Activated T-helper 9 cell treated with anti-CD3 and anti-CD28 coated beads, Interleukin-2, amount 50 U/mL, for 16 hours (primary cell): Measurements from ENCODE around the gene IP6K3.

Experiments used
- DNase-seq: peaks from one replicate; pipeline ENCODE4 v3.0.0-alpha.2; 2020; ENCODE audit warnings: low read depth

The IP6K3 gene

GRCh38 chr6:33689148-33689494 lies 57.6 kb downstream of the IP6K3 start:
- DNase-seq = no peak

- DNase-seq = no peak
Observed at GRCh38 chr6:33688451-33689147, 58.1 kb downstream of the IP6K3 start.

DNA sequence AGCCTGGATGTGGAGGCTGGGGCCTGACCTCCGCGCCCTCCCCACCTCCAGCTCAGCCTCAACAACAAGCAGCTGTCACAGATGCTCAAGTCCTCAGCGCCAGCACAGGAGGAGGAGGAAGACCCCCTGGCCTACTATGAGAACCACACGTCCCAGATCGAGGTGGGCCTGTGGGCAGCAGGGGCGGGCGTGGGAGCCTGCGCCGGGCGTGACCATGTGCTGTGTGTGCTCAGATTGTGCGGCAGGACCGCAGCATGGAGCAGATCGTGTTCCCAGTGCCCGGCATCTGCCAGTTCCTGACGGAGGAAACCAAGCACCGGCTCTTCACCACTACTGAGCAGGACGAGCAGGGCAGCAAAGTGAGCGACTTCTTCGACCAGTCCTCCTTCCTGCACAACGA lies 58.7 kb downstream of the IP6K3 start:
- no peak for DNase-seq

- DNase-seq = no peak
Observed at GRCh38 chr6:33686981-33687975, 59.4 kb downstream of the IP6K3 start.

DNA sequence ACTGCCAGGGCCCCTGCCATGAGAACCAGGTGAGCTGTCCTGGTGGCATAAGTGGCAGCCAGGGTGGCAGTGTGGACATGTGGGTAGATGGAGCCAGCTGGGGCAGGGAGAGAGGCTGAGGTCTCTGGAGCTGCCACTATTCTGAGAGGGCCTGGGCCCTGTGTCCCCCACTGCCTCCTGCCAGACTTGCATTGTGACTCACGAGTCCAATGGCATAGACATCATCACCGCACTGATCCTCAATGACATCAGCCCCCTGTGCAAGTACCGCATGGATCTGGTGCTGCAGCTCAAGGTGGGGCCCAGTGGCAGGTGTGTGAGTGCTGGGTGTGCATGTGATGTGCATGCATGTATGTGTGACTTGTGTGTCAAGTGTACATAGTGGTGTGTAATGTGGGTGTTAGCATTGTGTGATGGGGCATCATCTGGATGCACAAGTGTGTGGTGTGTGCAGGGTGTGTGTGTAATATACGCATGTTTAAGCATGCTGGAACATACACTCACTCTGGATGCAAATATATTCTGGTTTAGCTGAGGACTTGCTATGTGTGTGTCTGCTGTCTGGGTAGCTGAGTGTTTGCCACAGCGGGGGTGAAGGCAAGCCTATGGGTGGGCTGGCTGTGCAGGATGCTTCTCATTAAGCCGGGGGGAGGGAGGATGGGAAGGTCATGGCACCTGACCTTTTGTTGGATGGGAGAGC lies 60.3 kb downstream of the IP6K3 start:
- DNase-seq = no peak

GRCh38 chr6:33685411-33686224 lies 61.1 kb downstream of the IP6K3 start:
- DNase-seq = no peak

- no peak for DNase-seq
Observed at GRCh38 chr6:33684983-33685382, 61.7 kb downstream of the IP6K3 start.

GRCh38 chr6:33684428-33684896 lies 62.2 kb downstream of the IP6K3 start:
- no peak for DNase-seq

GRCh38 chr6:33683576-33684427 lies 62.9 kb downstream of the IP6K3 start:
- no peak for DNase-seq

DNA sequence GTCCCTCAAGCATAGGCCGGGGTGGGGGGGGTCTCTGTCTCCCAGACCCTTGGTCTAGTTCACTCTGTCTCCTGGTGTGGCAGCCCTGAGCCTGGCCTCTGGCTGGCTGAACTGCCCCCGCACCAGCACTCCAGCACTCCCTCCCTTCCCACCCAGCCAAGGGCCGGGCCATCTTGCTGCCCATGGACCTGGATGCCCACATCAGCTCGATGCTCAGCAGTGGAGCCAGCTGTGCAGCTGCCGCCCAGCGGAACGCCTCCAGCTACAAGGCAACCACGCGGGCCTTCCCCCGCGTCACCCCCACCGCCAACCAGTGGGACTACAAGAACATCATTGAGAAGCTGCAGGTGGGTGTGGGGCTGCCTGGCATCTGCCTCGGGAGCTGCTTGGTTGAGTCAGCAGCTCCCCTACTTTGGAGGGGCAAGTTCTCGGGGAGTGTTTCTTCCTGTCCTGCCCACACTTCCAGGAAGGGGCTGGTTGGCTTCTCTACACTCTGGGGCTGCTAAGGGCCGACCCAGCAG lies 63.6 kb downstream of the IP6K3 start:
- no peak for DNase-seq

GRCh38 chr6:33682341-33682740 lies 64.4 kb downstream of the IP6K3 start:
- DNase-seq = no peak

GRCh38 chr6:33679761-33680160 lies 66.9 kb downstream of the IP6K3 start:
- DNase-seq = no peak

- DNase-seq = no peak
Observed at GRCh38 chr6:33678932-33679490, 67.7 kb downstream of the IP6K3 start.

GRCh38 chr6:33678233-33678931 lies 68.3 kb downstream of the IP6K3 start:
- no peak for DNase-seq

DNA sequence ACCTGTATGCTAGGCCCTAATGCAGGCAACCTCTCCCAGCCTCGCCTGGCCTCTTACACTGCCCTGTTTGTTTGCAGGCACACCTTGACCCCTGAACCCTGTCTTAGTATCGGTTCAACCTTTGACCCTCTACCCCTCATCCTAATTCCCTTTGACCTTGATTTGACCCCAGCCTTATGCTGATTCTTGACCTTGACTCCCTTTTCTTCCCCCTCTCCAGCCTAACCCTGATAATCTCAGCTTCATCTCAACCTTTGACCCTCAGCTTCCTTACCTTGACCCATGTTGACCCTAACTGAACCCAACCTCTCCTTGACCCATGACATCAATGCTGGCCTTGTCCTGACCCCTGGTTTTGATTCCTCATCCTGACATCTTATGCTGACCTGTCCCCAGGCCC lies 69.0 kb downstream of the IP6K3 start:
- DNase-seq = no peak

DNA sequence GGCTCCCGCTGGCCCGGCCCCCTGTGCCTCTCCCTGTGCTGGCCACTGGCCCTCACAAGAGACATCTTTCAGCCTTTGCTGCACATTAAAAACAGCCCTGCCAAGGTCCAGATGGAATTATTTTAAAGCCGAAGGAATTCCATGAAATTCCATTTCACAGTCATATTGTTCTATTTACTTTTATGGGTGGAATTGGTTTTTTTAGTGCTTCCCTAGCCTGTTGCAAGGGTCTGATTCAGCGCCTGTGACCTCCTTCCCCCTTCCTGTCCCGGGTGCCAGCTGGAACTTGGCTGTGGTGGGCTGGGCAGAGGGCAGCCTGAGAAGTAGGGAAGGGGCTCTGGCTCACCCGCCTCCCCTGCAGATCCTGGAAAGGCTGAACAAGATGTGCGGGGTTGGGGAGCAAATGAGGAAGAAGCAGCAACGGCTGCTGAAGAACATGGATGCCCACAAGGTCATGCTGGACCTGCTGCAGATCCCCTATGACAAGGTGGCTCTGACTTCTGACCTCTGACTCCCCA lies 69.5 kb downstream of the IP6K3 start:
- no peak for DNase-seq

DNA sequence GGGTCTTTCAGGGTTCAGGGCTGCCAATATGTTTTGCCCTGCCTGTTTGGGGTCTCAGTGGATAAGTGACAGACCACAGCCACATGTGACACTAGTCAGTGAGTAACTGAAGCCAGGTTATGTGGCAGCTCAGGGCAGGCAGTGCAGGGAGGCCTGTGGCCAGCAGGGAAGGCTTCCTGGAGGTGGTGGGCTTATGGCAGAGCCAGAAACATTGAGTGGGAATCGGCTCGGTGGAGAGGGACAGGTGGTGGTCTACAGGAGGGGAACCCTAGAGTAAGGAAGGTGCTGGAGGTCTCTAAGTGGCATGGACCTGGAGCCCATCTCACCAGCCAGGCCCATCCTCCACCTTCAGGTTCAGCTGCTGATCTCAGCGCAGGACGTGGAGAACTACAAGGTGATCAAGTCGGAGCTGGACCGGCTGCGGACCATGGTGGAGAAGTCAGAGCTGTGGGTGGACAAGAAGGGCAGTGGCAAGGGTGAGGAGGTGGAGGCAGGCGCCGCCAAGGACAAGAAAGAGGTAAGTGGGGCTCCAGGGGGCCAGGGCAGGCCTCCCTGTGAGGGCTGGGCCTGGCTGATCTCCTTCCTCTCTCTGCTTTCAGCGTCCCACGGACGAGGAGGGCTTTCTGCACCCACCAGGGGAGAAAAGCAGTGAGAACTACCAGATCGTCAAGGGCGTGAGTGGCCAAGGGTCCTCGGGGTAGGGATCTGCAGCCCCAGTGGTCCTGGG lies 70.1 kb downstream of the IP6K3 start:
- no peak for DNase-seq

DNA sequence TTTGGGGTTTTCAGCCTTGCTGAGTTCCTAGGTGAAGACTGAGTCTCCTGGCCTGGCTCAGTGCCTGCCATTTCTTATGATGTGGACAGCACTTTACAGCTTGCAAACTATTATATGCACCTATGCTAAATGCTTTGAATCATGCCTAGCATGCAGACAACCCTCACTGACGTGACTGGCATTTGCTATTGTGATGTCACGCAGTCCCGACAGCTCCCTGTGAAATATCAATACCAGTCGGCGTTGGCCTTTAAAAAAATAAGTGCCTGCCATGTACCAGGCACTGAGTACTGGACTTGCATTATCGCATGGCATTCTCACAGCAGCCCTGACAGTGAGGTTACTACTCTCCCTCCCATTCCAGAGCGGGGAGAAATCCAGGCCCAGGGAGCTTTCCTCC lies 70.7 kb downstream of the IP6K3 start:
- DNase-seq = no peak

DNA sequence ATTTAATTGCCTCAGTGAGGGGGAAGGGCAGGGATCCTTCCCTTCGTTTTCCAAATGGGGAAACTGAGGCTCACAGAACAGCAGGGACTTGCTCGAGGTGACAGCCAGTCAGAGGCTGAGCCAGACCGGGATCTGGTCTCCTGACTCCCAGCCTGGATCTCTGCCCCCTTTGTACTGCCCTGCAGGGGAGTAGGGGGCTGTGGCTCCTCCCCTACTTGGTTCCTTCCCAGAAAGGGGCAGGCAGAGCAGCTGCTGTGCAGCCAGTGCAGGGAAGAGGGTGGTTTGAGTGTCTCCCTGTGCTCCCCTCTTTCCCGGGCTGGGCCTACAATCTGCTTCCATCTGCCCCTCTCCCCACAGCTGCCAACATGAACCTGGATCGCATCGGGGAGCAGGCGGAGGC lies 72.9 kb downstream of the IP6K3 start:
- DNase-seq = no peak
